DND-41 (cell line): ENCODE data around the gene JMJD6.

ENCODE experiments used
- ATAC-seq: fragments of 200-7000 bp; cut with Tn5 transposase; 3 replicates; pipeline ENCODE4 v1.9.1; 2021; ENCODE audit warnings: low read depth; ENCODE audit not compliant: insufficient read depth
- DNase-seq: peaks from one replicate; pipeline ENCODE4 v3.0.0-alpha.2; 2020
- H2AFZ ChIP-seq: 2 replicates; pipeline ENCODE4 v1.6.0; 2012; ENCODE audit warnings: low read depth, low read length
- H3K27ac ChIP-seq: 2 replicates; pipeline ENCODE4 v1.5.1; 2012; ENCODE audit warnings: low read length, inconsistent platforms
- H3K27me3 ChIP-seq: fragments of 200-600 bp; sonication (generic); 2 replicates; pipeline ENCODE4 v1.6.0; 2012; ENCODE audit warnings: low read length, mild to moderate bottlenecking, inconsistent platforms; ENCODE audit not compliant: insufficient read depth, poor library complexity
- H3K36me3 ChIP-seq: 2 replicates; pipeline ENCODE4 v1.5.1; 2012; ENCODE audit warnings: low read length, inconsistent platforms; ENCODE audit not compliant: insufficient read depth
- H3K4me1 ChIP-seq: 2 replicates; pipeline ENCODE4 v1.5.1; 2012; ENCODE audit warnings: mild to moderate bottlenecking, low read length; ENCODE audit not compliant: insufficient read depth
- H3K4me2 ChIP-seq: 2 replicates; pipeline ENCODE4 v1.6.0; 2012; ENCODE audit warnings: mild to moderate bottlenecking, moderate library complexity, low read length, inconsistent platforms; ENCODE audit not compliant: insufficient read depth
- H3K4me3 ChIP-seq, 2 experiments: fragments of 200-600 bp in 1 of 2; shearing (Covaris generic) in 1 of 2; 2 replicates each; pipeline ENCODE4 v1.5.1; 2012 to 2016; ENCODE audit warnings: inconsistent platforms in 2 of 2, low read length in 2 of 2, mild to moderate bottlenecking in 2 of 2, low read depth in 1 of 2, moderate library complexity in 1 of 2
- H3K79me2 ChIP-seq: 2 replicates; pipeline ENCODE4 v1.6.0; 2012; ENCODE audit warnings: low read length, inconsistent platforms; ENCODE audit not compliant: insufficient read depth
- H3K9ac ChIP-seq: 2 replicates; pipeline ENCODE4 v1.6.0; 2012; ENCODE audit warnings: low read depth, mild to moderate bottlenecking, inconsistent platforms, low read length, moderate library complexity
- H3K9me3 ChIP-seq: 2 replicates; pipeline ENCODE4 v1.5.1; 2012; ENCODE audit warnings: low read length, moderate library complexity, mild to moderate bottlenecking, inconsistent platforms; ENCODE audit not compliant: insufficient read depth, severe bottlenecking
- H4K20me1 ChIP-seq: 2 replicates; pipeline ENCODE4 v1.6.0; 2012; ENCODE audit warnings: low read length; ENCODE audit not compliant: insufficient read depth
- CTCF ChIP-seq: IDR thresholded peaks from 2 replicates; pipeline ENCODE4 v1.5.1; 2012; ENCODE audit warnings: borderline replicate concordance, low read length, moderate library complexity, mild to moderate bottlenecking; ENCODE audit not compliant: poor library complexity, severe bottlenecking; ENCODE audit errors: extremely low read depth
- EZH2 ChIP-seq: IDR thresholded peaks from 3 replicates; pipeline ENCODE4 v1.6.1; 2012; ENCODE audit warnings: borderline replicate concordance, low read depth, mild to moderate bottlenecking, moderate library complexity, low read length, inconsistent platforms; ENCODE audit not compliant: severe bottlenecking

The JMJD6 gene

DNA sequence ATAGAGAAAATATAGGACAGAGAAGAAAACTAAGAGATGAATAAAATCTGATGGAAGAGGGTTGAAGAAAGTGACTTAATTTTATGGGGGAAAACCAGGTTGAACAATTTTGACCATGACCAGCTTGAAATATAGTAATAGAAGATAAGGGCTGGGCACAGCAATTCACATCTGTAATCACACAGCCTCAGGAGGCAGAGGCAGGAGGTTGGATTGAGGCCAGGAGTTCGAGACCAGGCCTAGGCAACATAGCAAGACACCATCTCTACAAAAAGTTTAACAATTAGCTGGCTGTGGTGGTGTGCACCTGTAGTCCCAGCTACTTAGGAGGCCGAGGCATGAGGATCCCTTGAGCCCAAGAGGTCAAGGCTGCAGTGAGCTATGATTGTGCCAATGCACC lies 24.3 kb downstream of the JMJD6 start:
- no peak overlapping the region for H3K4me2 ChIP-seq
- no peaks in the 10 kb centered on the region for H3K9me3 ChIP-seq
- H4K20me1 ChIP-seq, result no peaks in the 10 kb centered on the region
- H3K9ac ChIP-seq, result no peak overlapping the region
- H3K4me3 ChIP-seq, result no peak overlapping the region
- no peak overlapping the region for H3K27ac ChIP-seq
- no peaks in the 10 kb centered on the region for H3K79me2 ChIP-seq
- ATAC-seq (no peak), DNase-seq (no peak)
- TF ChIP-seq EZH2, result no peak
- no peak for TF ChIP-seq CTCF
- no peaks in the 10 kb centered on the region for H3K4me1 ChIP-seq
- H2AFZ ChIP-seq, result no peak overlapping the region
- H3K36me3 ChIP-seq, result no peaks in the 10 kb centered on the region
- H3K27me3 ChIP-seq, result no peaks in the 10 kb centered on the region

GRCh38 chr17:76701471-76701967 lies 24.9 kb downstream of the JMJD6 start:
- Histone ChIP-seq H3K4me3 (no peak overlapping the region), H2AFZ (no peak overlapping the region), H3K9me3 (no peaks in the 10 kb centered on the region), H3K4me2 (no peak overlapping the region), H3K9ac (no peak overlapping the region), H3K79me2 (no peaks in the 10 kb centered on the region), H3K4me1 (no peaks in the 10 kb centered on the region), H3K36me3 (no peaks in the 10 kb centered on the region), H3K27me3 (no peaks in the 10 kb centered on the region), H4K20me1 (no peaks in the 10 kb centered on the region), H3K27ac (no peak overlapping the region)
- ATAC-seq (no peak), DNase-seq (no peak)
- TF ChIP-seq EZH2, result no peak
- no peak for TF ChIP-seq CTCF

GRCh38 chr17:76700617-76701470 lies 25.6 kb downstream of the JMJD6 start:
- DNase-seq (peak; percentile 18), ATAC-seq (peak; percentile 55; the same call in 2 of the 3 replicates)
- H4K20me1 ChIP-seq, result no peaks in the 10 kb centered on the region
- H3K4me1 ChIP-seq, result no peaks in the 10 kb centered on the region
- no peak overlapping the region for H3K9ac ChIP-seq
- no peak overlapping the region for H3K27ac ChIP-seq
- no peak for TF ChIP-seq CTCF
- no peak for TF ChIP-seq EZH2
- H3K27me3 ChIP-seq, result no peaks in the 10 kb centered on the region
- H2AFZ ChIP-seq, result no peak overlapping the region
- H3K4me2 ChIP-seq, result no peak overlapping the region
- no peaks in the 10 kb centered on the region for H3K79me2 ChIP-seq
- no peaks in the 10 kb centered on the region for H3K9me3 ChIP-seq
- no peaks in the 10 kb centered on the region for H3K36me3 ChIP-seq
- no peak overlapping the region for H3K4me3 ChIP-seq
